Measurements from ENCODE around the gene CD72.
"Not testable (repeated sequence)": the region's sequence is repeated elsewhere in the genome, so short reads cannot be mapped to it uniquely, and the experiment has no call there.

DNA sequence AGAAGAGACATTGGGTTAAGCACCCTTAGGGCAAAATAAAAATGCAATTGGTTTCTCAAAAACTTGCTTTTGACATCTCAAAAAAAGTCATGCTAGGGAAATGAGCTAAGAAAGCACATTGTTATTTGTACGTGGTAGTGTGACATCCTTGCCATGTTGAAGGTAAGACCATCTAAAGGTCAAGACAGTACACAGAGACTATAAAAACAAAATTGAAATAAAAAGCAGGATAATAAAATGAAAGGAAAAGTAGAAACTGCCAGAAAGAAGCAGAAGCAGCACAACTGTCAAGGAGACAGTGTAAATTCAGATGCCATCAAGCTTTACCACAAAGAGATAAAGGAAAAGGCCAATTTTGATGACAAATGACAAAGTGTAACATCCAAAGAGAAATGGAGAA is 21.0 kb upstream of the CD72 start:
- TF ChIP-seq, protein P1, sequence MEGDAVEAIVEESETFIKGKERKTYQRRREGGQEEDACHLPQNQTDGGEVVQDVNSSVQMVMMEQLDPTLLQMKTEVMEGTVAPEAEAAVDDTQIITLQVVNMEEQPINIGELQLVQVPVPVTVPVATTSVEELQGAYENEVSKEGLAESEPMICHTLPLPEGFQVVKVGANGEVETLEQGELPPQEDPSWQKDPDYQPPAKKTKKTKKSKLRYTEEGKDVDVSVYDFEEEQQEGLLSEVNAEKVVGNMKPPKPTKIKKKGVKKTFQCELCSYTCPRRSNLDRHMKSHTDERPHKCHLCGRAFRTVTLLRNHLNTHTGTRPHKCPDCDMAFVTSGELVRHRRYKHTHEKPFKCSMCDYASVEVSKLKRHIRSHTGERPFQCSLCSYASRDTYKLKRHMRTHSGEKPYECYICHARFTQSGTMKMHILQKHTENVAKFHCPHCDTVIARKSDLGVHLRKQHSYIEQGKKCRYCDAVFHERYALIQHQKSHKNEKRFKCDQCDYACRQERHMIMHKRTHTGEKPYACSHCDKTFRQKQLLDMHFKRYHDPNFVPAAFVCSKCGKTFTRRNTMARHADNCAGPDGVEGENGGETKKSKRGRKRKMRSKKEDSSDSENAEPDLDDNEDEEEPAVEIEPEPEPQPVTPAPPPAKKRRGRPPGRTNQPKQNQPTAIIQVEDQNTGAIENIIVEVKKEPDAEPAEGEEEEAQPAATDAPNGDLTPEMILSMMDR (IDR thresholded peaks at IDR 0.05) = not testable (repeated sequence)
- not testable (repeated sequence) for TF ChIP-seq POLR2A (IDR thresholded peaks at IDR 0.05)

All from lower leg skin (tissue), 3 donors.